SU-DHL-6 (cell line): ENCODE results near the gene NKX6-2.

Source experiments
- H2AFZ ChIP-seq: fragments of 200-600 bp; sonication (generic); 2 replicates; pipeline ENCODE4 v1.6.1; 2014; ENCODE audit warnings: low read depth, mild to moderate bottlenecking, moderate library complexity, mixed read lengths, antibody characterized with exemption, low read length; ENCODE audit not compliant: severe bottlenecking
- H3F3A ChIP-seq: fragments of 200-600 bp; shearing (Covaris generic); 2 replicates; pipeline ENCODE4 v1.6.0; 2016; ENCODE audit warnings: antibody characterized with exemption, mild to moderate bottlenecking; ENCODE audit not compliant: insufficient read depth
- H3K27ac ChIP-seq: fragments of 200-600 bp; sonication (generic); 2 replicates; pipeline ENCODE4 v1.5.1; 2016; ENCODE audit warnings: low read depth, mild to moderate bottlenecking, low read length, moderate library complexity, mixed read lengths
- H3K27me3 ChIP-seq: fragments of 200-600 bp; sonication (generic), shearing (Covaris generic); 2 replicates; pipeline ENCODE4 v1.6.0; 2014; ENCODE audit warnings: mild to moderate bottlenecking, low read length
- H3K36me3 ChIP-seq: fragments of 200-600 bp; sonication (generic); 2 replicates; pipeline ENCODE4 v1.6.1; 2014; ENCODE audit warnings: mild to moderate bottlenecking, low read length, mixed read lengths
- H3K4me2 ChIP-seq: fragments of 300-600, 200-600 bp; shearing (Covaris generic), sonication (generic); 2 replicates; pipeline ENCODE4 v1.6.0; 2014; ENCODE audit warnings: low read length, low read depth, mild to moderate bottlenecking; ENCODE audit not compliant: poor library complexity, severe bottlenecking
- H3K4me3 ChIP-seq: fragments of 200-600 bp; sonication (generic); 2 replicates; pipeline ENCODE4 v1.5.1; 2014; ENCODE audit warnings: antibody characterized with exemption, low read length, mild to moderate bottlenecking, mixed read lengths; ENCODE audit not compliant: insufficient read depth, poor library complexity, severe bottlenecking
- H3K79me2 ChIP-seq: fragments of 200-600 bp; sonication (generic); 2 replicates; pipeline ENCODE4 v1.6.1; 2014; ENCODE audit warnings: mild to moderate bottlenecking, low read length, moderate library complexity; ENCODE audit not compliant: insufficient read depth
- H3K9ac ChIP-seq: fragments of 200-600 bp; sonication (generic); 2 replicates; pipeline ENCODE4 v1.7.0; 2014; ENCODE audit warnings: mild to moderate bottlenecking, low read length
- H3K9me2 ChIP-seq: fragments of 200-600 bp; sonication (generic); replicated peaks from 2 replicates; pipeline ENCODE4 v1.6.1; 2014; ENCODE audit warnings: low read length; ENCODE audit not compliant: insufficient read depth
- H3K9me3 ChIP-seq: fragments of 200-600 bp; sonication (generic); 2 replicates; pipeline ENCODE4 v1.6.1; 2014; ENCODE audit warnings: low read length, mixed read lengths; ENCODE audit not compliant: insufficient read depth
- H4K20me1 ChIP-seq: fragments of 200-600 bp; sonication (generic); 2 replicates; pipeline ENCODE4 v1.6.1; 2014; ENCODE audit warnings: low read depth, mild to moderate bottlenecking, antibody characterized with exemption, low read length, moderate library complexity, mixed read lengths
- CTCF ChIP-seq: fragments of 200-600 bp; sonication (generic); IDR thresholded peaks from one replicate; pipeline ENCODE4 v1.5.1; 2017; ENCODE audit warnings: antibody characterized with exemption, mild to moderate bottlenecking, low read length, moderate library complexity; ENCODE audit not compliant: insufficient read depth, poor library complexity, severe bottlenecking
- EZH2phosphoT487 ChIP-seq: fragments of 200-600 bp; sonication (generic), shearing (Covaris generic); conservative IDR thresholded peaks from 2 replicates; pipeline ENCODE4 v1.6.1; 2018; ENCODE audit warnings: mild to moderate bottlenecking, antibody characterized with exemption, low read length, moderate library complexity, mixed read lengths

Gene NKX6-2

DNA sequence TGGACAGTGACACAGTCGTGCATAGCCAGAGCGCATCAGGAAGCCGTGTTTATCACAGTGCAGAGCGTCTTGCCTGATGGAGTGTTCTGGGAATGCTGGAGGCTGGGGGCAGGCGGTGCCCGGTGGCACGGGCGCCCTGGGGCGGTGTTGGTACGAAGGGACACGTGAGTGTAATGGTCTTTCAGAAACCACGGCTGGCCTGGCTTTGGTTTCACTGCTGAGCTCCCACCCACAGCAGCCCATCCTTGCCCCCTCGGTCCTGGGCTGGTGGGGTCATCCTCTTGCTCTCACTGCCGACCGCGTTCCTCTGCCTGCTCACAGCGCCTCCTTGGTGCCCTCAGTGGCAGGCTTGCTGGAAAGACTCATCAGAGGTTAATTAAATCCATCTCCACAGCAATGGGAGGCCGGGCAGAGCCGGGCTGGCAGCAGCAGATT is 50.6 kb downstream of the NKX6-2 start:
- H3K9ac ChIP-seq: no peak overlapping the region

GRCh38 chr10:132733926-132734325 is 52.0 kb downstream of the NKX6-2 start:
- no peaks in the 10 kb centered on the region for H4K20me1 ChIP-seq
- no peak overlapping the region for H3K4me3 ChIP-seq
- no peaks in the 10 kb centered on the region for H3K36me3 ChIP-seq
- no peaks in the 10 kb centered on the region for H3K27me3 ChIP-seq
- no peak overlapping the region for H3K4me2 ChIP-seq
- no peak overlapping the region for H3K9ac ChIP-seq
- no peaks in the 10 kb centered on the region for H3K9me2 ChIP-seq
- no peak overlapping the region for H2AFZ ChIP-seq
- H3K27ac ChIP-seq: no peak overlapping the region
- no peaks in the 10 kb centered on the region for H3K9me3 ChIP-seq
- no peak for TF ChIP-seq CTCF
- no peak for TF ChIP-seq EZH2phosphoT487
- H3F3A ChIP-seq: no peaks in the 10 kb centered on the region
- H3K79me2 ChIP-seq: no peaks in the 10 kb centered on the region

More for the DNA sequence above, 50.6 kb downstream of the NKX6-2 start:
- Histone ChIP-seq H3F3A (no peaks in the 10 kb centered on the region), H3K36me3 (no peaks in the 10 kb centered on the region), H3K27ac (no peak overlapping the region), H4K20me1 (no peaks in the 10 kb centered on the region), H3K9me3 (no peaks in the 10 kb centered on the region), H3K79me2 (no peaks in the 10 kb centered on the region), H3K4me3 (no peak overlapping the region), H3K9me2 (no peaks in the 10 kb centered on the region), H3K4me2 (no peak overlapping the region), H2AFZ (no peak overlapping the region), H3K27me3 (no peaks in the 10 kb centered on the region)
- TF ChIP-seq CTCF: no peak
- TF ChIP-seq EZH2phosphoT487: no peak
